D721Med (cell line): ENCODE data around the gene RFX3.
A peak's percentile ranks its signal among the peaks of the same experiment; 100 is the strongest.

ENCODE experiments used
- DNase-seq: peaks from one replicate; pipeline ENCODE4 v3.0.0; 2011; ENCODE audit warnings: low spot score; ENCODE audit not compliant: insufficient read length
- FAIRE-seq: peaks from 2 replicates; lab custom pipeline; 2011; peaks lifted over from hg19 to GRCh38; lab: Jason Lieb, UNC
- TF ChIP-seq, protein P1 (sequence below): IDR thresholded peaks from 2 replicates; pipeline ENCODE4 v1.5.1; 2012; ENCODE audit warnings: mild to moderate bottlenecking, control low read depth; ENCODE audit not compliant: insufficient read depth; ENCODE audit errors: missing control alignments

Gene RFX3

GRCh38 chr9:3361689-3362392, 164.0 kb downstream of the RFX3 start:
- TF ChIP-seq, protein P1, sequence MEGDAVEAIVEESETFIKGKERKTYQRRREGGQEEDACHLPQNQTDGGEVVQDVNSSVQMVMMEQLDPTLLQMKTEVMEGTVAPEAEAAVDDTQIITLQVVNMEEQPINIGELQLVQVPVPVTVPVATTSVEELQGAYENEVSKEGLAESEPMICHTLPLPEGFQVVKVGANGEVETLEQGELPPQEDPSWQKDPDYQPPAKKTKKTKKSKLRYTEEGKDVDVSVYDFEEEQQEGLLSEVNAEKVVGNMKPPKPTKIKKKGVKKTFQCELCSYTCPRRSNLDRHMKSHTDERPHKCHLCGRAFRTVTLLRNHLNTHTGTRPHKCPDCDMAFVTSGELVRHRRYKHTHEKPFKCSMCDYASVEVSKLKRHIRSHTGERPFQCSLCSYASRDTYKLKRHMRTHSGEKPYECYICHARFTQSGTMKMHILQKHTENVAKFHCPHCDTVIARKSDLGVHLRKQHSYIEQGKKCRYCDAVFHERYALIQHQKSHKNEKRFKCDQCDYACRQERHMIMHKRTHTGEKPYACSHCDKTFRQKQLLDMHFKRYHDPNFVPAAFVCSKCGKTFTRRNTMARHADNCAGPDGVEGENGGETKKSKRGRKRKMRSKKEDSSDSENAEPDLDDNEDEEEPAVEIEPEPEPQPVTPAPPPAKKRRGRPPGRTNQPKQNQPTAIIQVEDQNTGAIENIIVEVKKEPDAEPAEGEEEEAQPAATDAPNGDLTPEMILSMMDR: no peak
- FAIRE-seq: no peak
- DNase-seq: no peak

- FAIRE-seq (peak; percentile 6), DNase-seq (no peak)
- TF ChIP-seq, protein P1: no peak
Measured at GRCh38 chr9:3361116-3361515, 164.7 kb downstream of the RFX3 start.

- TF ChIP-seq, protein P1: no peak
- DNase-seq: no peak
- FAIRE-seq: no peak
Measured at GRCh38 chr9:3360245-3360644, 165.6 kb downstream of the RFX3 start.

DNA sequence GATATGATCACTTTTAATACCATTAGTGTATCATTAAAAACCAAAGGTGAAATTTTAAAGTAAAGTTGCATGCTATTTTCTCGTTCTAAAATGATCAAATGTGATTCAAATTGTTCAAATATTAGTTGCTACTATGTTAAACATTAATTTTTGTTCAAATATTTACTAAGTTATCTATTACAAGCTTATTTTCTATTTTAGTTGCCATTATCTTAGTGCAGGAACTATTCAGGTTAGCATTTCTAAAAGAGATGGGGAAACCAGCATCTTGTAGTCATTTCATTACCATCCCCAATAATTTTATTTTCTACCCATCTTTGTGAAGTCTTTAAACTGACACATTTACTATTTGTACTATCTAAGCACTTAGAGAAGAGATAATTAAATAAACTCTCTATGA, 166.0 kb downstream of the RFX3 start:
- TF ChIP-seq, protein P1: no peak
- no peak for DNase-seq
- FAIRE-seq: no peak

DNA sequence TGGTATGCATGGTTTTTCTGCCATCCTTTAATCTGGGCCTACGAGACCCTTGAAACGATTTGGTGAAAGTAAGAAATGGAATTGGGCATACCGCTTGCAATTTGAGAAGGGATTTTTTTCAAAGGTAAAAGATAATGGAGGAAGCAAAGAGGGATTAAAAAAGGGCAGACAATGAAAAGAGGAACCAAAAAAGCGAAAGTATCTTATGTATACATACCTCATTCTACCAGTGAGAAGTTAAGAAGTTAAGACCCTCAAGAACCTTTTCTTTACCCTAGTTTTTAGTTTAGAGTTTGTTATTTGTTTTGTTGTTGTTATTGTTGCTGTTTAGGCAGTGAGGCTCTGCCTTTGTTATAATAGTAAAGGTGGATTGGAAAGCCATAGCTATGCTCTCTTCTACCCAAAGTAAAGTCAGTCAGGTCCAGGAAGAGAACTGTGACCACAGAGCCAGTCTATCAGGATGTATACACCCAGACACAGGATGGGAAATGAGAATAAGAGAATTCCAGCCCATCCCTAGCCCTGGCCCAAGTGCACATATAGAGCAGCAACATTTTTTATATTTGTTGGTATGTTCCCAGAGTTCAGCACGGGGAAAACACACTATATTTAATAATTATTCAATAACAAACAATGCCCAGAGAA, 166.6 kb downstream of the RFX3 start:
- TF ChIP-seq, protein P1: no peak
- FAIRE-seq (no peak), DNase-seq (no peak)

- FAIRE-seq (peak; percentile 63), DNase-seq (no peak)
- TF ChIP-seq, protein P1: no peak
Measured at GRCh38 chr9:3348169-3348568, 177.6 kb downstream of the RFX3 start.

DNA sequence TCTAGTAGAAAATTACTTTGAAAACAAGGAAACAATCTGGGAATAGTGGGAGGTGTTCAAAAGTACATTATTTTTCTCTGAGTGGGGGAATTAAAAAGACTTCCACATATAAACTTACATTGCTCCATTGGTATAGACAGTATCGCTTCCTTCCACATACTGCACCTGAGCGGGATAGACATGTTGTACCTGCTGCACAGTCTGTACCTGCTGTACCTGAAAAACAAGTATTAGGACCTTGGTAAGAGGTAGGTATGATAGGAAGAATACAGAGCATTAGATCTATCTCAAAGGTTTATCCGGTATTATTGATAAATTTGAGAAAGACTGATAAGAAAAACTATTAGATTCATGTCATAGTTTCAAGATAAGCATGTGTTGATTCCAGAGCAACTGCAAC, 179.3 kb downstream of the RFX3 start:
- DNase-seq: no peak
- FAIRE-seq: peak; percentile 58
- TF ChIP-seq, protein P1: no peak
